T-helper 9 cell (primary cell): ENCODE measurements around the gene CD248.
"Not testable (repeated sequence)": the region's sequence is repeated elsewhere in the genome, so short reads cannot be mapped to it uniquely, and the experiment has no call there.

ENCODE experiments used
- DNase-seq: peaks from one replicate; pipeline ENCODE4 v3.0.0-alpha.2; 2020
- total RNA-seq, 2 donors: gene quantifications; one replicate each; lab custom pipeline; 2026; lab: John Stamatoyannopoulos, UW

The CD248 gene, protein sequence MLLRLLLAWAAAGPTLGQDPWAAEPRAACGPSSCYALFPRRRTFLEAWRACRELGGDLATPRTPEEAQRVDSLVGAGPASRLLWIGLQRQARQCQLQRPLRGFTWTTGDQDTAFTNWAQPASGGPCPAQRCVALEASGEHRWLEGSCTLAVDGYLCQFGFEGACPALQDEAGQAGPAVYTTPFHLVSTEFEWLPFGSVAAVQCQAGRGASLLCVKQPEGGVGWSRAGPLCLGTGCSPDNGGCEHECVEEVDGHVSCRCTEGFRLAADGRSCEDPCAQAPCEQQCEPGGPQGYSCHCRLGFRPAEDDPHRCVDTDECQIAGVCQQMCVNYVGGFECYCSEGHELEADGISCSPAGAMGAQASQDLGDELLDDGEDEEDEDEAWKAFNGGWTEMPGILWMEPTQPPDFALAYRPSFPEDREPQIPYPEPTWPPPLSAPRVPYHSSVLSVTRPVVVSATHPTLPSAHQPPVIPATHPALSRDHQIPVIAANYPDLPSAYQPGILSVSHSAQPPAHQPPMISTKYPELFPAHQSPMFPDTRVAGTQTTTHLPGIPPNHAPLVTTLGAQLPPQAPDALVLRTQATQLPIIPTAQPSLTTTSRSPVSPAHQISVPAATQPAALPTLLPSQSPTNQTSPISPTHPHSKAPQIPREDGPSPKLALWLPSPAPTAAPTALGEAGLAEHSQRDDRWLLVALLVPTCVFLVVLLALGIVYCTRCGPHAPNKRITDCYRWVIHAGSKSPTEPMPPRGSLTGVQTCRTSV
- 0 to 0.07 reads per million in 2 donors for total RNA-seq

DNA sequence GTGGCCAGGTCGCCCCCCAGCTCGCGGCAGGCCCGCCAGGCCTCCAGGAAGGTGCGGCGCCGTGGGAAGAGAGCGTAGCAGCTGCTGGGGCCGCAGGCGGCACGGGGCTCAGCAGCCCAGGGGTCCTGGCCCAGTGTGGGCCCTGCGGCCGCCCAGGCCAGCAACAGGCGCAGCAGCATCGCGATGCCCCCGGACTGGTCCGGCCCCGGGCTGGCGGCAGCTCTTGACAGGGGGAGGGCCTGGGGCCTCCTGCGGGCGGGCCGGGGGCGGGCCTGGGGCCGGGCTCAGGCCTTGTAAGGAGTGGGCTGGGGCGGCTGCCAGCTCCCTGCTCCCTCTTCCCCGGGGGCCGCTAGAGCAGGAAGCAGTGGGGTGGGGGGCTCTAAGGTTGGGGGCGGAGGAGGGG lies at the start of gene CD248:
CD248 (minus strand) TSS at position 196 of the 403 bp plus-strand sequence; CDS start at position 179, 17 bp downstream.
- no peak for DNase-seq

DNA sequence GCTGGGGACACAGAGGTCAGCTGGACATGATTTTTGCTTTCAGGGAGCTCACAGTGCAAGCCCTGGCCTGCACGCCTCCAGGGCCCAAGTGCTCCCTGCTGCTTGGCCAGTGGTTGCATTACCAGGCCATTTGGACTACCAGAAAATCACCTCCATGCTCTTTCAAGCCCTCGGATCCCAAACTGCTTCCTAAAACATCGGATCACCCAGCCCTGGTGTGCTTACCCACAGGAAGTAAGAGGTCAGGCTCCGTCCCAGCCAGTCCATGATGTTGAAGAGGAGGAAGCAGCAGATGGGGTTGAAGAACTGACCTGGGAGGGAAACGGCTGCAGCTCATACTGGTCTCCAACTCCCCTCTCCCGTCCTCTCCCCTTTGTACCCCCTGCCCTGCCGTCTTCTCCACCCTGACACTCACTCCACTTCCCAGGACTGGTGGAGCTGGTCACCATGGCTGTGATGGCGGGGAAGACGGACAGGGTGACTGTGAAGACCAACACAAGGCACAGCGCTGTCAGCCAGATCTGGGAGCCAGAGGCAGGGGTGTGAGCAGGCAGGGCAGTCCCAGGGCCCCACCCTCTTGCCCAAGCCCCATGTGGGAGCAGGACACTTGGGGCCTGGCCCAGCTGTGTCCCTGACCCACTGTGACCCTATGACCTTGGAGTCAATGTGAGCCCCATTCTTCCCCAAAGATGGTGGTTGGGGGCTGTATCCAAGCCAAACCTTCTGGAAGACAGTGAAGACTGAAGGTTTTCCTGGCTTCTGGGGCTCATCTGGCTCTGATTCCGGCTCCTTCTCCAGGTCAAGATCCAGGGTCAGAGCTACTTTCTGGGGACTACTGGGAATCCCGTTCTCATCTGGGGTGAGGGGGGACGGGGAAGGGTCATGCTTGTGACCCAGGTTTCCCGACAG lies 49.1 kb upstream of the CD248 start:
- no peak for DNase-seq

DNA sequence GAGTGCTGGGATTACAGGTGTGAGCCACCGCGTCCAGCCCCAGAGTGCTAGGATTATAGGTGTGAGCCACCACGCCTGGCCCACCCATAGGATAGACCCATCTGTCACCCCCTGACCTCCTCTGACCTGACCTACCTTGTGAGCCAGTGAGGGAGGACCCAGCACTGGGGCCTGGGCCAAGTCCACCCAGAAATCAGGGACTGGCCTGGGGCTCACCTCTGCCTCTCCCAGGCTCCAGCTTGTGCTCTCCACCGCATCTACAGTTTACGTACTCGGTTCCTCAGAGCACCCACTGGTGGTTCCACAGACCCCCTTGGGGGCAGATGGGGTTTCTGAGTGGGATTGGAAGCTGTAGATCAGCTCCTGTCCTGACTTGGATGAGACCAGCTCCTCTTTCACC lies 48.3 kb upstream of the CD248 start:
- DNase-seq: no peak

DNA sequence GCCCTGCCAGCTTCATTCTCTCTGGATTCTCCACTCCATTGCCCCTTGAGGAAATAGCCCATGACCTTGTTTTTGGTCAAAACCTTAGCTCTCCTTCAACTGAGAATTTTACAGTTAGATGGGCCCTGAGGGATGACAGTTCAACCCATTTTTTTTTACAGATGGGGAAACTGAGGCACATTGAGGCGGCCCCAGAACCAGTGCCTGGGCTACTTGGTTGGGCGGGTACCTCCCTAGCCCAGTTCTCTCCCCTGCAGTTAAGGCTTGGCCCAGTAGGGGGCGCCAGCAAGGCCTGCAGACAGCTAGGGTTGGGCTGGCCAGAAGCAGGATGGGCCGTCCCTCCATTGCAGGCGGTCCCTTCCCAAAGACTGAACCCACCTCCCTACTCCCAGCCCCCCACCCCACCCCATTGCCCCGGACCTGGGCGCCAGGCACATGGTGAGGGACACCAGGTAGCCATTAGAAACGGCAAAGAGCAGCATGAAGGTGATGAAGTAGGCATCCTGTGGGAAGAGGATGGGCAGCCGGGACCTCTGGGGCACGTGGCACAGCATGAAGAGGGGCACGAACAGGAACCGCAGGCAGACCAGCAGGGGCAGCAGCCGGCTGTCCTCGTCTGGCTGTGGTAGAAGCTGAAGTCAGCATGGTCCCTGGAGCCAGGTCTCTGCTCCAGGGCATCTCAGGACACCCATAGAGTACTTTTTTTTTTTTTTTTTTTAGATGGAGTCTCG lies 47.1 kb upstream of the CD248 start:
- peak; percentile 67 for DNase-seq

DNA sequence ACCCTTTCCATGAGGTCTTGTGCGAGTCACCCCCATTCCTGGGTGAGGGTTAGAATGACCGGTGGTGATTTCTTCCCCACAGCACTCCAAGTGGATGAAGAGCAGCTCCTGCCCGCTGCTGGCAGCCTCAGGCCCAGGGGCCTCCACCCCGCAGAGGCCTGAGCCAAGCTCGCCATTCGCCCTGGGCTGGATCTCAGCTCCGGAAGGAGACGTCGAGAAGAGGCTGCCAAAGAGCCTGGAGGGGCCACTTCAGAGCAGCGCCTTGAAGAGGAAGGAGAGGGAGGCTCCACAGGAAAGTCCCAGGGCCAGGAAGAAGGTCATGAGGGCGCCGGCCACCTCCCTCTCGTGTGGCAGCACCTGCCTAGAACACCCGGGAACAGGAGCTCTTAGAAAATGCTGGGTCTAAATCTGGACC lies 46.4 kb upstream of the CD248 start:
- DNase-seq: no peak

DNA sequence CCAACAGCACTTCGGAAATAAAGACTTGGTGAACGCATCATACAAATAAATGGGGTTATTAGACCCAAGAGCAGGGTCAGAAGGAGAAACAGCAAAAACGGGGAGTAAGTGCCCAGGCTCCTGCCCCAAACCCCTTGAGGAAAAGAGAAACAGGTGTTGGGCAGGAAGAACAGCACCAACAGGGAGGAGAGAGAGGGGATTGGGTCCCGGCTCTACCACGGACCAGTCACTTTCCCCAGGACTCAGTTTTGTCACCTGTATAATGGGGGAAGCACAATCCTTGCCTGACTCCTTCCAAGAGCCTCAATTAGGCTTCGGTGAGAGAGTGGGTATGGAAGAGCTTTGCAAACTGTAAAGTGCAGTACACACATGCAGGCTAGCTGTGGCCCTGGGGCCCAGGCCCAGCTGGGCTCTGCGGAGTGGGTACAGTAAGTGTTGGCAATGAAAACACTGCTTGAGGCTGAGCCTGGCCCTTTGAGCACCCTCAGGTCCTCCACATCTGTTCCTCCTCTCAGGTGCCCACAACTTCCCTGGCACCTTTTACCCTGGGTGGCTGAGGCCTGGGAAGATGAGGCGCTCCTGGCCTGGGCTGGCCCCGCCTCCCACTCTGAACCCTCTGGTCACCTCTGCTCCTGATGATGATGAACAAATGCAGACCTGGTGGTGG lies 45.8 kb upstream of the CD248 start:
- DNase-seq: no peak

DNA sequence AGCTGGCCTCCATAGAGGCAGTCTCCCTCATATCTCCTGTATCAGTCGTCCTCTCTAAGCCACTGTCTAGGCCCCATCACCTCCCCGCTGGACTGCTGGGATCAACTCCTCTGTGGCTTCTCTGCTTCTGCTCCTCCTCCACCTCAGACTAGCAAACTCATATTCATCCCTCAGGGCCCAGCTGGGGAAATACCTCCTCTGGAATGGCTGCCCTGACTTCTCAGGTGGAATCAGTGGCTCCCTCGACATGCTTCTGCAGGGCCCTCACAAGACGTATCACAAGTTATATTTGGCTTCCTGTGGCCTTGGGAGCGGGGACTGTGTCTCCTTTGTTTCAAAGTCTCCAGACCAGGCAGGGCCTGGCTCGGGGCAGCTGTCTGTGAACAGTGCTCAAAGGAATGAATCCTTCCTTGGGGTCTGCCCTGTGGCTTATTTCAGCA lies 44.7 kb upstream of the CD248 start:
- no peak for DNase-seq

DNA sequence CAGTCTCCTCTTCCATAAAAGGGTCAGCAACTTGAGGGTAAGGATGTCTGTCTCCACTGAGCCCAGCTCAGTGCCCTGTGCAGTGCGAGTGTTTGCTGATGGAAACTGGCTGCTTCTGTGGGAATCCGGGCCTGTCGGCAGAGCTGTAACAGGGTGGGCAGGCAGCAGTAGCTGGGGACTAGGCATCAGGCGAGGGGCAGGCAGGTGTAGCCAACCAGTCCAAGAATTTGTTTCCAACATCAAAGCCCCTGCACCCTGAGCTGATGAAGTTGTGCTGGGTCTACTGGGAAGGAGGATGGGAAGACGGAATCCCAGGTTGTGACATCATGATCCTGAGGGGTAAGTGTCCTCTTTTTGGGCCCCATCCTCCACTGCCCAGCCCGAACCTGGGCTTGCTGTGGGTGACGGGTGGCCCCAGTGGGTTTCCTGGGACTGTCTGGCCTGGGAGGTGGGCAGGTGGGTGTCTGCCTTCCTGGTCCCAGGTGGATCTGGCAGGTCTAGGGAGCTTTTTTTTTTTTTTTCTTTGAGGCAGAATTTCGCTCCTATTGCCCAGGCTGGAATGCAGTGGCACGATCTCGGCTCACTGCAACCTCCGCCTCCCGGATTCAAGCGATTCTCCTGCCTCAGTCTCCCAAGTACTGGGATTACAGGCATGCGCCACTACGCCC lies 43.7 kb upstream of the CD248 start:
- DNase-seq: no peak

DNA sequence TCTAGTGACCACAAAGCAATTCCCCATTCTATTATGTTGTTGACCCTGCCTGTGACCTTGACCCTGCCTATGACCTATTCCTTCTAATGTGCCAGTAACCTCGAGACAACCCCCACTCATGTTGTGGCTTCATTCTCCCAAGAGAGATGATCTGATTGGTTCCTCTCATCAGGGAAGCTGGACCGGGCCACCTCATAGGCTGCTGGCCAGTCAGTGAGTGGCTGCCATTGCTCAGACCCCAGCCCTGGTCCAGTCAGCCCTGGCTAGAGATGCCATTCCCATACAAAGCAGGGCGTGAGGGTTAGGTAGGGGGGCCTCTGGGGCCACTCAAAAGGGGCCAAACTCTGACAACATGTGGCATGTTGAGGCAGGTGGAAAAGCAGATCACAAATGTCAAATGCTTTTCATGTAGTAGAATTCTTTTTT lies 42.8 kb upstream of the CD248 start:
- no peak for DNase-seq

DNA sequence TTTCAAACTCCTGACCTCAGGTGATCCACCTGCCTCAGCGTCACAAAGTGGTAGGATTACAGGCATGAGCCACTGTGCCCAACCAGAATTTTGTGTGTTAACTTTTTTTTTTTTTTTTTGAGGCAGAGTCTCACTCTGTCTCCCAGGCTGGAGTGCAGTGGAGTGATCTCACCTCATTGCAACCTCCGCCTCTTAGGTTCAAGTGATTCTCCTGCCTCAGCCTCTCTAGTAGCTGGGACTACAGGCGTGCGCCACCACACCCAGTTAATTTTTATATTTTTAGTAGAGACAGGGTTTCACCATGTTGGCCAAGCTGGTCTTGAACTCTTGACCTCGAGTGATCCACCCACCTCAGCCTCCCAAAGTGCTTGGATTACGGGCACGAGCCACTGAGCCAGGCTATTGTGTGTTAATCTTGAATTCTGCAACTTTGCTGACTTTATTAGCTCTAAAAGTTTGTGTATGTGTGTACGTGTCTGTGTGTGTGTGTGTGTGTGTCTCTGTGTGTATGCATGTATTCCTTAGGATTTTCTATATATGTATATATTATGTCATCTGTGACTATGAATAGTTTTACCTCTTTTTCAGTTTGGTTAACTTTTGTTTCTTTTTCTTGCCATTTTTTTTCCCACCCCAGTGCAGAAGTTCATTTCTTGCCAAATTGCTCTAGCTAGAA lies 33.9 kb upstream of the CD248 start:
- not testable (repeated sequence) for DNase-seq

DNA sequence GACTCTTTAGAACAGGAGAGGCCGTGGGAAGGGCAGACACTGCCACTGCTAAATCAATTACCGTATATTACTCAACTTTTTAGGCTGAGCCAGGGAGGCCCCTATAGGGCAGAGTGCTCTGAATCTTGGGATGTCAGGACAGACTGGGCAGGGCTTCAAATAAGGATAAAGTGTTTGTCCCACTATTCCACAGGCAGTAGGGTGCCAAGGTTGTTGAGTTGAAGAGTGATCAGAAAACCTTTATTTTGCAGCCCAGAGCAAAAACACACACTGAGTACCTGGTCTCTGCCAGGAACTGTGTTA lies 32.2 kb upstream of the CD248 start:
- no peak for DNase-seq

DNA sequence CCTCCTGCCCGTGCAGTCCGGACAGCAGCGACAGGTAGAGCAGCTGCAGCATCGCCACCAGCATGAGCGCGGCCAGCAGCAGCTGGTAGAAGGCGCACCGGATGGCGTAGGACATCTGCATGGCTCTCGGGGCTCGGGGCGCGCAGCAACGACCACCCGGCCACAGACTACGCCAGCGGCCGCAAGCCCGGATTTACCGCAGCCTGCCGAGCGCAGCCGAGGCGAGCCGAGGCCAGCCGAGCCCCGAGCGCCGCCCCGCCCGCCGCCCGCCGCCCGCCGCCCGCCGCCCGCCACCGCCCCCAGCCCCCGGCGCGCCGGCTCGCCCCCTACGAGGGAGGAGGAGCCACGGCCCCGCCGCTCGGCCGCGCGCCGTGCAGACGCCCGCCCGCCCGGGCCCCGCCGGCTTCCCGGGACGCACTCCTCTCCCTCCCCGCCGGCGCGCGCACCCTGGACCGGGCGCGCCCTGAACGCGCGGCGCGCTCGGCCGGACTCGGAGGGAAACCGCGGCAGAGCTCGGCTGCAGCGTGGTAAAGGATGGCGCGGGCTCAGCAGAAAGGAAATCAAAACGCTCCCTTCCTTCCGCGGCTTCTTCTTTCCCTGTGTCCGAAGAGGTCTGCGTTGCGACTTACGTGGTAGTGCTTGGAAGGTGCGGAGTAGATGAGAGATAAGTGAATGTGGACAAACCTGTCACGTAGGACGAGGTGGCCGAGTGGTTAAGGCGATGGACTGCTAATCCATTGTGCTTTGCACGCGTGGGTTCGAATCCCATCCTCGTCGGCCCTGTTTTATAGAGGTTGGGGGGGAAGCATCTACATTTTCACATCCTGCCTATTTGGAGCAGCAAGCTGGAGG lies 30.8 kb upstream of the CD248 start, which contains the start of gene B4GAT1:
B4GAT1 (minus strand) TSS at position 205 of the 852 bp plus-strand sequence; CDS start at position 121, 84 bp downstream.
- peak; percentile 63 for DNase-seq

DNA sequence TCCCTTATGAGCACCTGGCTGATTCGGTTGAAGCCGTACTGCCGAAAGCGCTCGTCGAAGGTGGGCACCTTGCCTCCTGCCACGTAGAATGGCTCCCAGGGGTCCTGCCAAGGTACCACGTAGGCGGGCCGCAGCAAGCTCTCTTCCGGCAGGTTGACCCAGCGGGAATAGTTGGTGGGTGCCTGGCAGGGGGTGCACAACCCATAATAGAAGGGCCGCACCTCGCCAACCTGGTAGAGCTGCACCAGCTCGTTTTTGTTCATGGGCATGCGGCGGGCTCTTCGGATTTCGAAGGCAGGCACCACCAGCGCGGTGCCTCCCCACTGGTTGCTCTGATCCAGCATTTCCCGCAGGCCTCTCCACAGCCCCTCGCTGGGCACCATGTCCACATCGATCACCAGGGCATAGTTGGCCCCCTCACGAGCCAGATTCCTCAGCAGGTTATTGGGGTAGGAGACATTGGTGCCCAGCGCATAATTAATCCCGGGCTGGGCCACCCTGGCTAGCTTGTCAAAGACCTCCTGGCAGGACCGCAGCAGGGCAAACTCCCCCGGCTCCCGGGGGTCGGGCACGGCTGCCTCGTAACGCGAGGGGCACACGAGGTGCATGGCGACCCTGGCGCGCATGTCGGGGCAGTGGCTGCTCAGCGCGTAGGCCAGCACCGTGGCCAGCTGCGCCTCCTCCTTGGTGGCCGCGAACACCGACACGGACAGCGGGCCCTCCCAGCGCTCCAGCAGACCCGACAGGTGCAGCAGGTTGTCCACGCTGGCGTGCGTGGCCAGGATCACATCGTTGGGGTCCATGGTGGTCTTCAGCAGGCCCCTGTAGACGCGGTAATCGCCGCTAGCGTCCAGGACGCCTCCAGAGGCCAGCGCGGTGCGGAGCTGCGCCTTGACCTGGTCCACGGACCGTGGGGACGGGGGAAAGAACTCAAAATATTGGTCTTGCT lies 29.9 kb upstream of the CD248 start:
- DNase-seq: no peak

DNA sequence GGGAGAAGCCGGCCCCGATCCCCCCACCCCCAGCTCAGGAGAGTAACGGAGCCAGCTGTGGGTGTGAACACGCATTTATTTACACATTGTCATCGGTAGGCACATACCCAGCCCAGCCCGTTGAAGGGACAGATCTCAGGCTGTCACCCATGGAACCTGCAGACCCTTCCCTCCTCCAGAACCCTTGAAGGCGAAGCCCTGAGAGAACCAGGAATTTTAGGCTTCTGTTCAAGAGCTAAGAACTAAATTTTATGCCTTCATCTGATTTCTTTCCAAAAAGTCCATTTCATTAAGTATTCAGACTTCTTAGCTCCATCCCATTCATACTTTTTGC lies 28.4 kb upstream of the CD248 start:
- DNase-seq: no peak

DNA sequence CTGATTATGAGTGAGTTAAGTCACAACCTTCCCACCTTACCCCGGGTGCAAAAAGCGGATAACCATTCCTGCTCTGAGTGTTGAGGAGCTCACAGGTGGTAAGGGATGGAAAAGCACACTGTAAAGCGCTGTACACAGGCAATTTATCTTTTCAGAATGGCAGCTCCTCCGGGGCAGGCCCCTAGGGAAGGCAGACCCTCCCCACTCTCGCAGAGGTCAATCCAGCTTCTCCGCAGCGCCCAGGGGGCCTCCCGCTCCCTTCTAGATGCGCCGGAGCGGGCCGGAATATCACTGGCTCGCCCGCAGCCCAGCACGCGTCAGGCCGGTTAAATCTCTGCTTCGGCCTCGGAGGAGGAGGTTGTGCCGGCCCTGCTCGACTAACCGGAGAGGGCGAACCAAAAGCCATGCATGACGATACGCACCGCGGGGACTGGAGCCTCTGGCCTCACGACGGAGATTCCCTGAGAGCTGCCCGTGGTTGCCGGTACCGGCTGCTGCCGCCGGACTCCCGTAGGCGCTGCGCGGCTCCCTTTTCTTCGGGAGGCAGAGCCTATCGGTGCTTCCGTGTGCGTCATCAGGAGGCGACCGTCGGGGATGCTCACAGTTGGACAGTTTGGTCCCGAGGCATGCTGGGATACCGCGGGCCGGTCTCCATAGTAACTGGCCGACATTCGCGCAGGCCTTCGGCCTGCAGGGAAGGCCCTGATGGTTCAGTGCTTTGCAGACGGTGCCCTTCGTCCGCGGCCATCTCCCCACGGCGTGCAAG lies 27.9 kb upstream of the CD248 start, which contains the start of gene BRMS1:
BRMS1 (minus strand) TSS at position 555 of the 766 bp plus-strand sequence. CDS start 2,870 bp downstream, outside the sequence.
- peak; percentile 97 for DNase-seq

DNA sequence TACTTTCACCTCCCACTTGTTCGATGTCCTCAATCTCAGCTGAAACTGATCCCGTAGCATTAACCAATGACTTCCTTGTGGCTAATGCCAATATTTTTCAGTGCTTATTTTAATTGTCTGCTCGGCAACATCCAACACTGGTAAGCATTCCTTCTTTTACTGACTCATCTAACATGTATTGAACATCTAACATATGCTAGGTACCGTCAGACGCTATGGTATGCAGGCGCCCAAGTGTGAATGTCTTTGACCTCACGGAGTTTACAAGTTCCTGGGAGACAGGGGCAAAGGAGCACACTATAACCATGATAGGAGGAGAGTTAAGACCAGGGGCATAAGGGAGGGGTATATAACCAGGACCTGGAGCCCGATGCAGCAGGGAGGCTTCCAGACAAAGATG lies 26.3 kb upstream of the CD248 start:
- no peak for DNase-seq

DNA sequence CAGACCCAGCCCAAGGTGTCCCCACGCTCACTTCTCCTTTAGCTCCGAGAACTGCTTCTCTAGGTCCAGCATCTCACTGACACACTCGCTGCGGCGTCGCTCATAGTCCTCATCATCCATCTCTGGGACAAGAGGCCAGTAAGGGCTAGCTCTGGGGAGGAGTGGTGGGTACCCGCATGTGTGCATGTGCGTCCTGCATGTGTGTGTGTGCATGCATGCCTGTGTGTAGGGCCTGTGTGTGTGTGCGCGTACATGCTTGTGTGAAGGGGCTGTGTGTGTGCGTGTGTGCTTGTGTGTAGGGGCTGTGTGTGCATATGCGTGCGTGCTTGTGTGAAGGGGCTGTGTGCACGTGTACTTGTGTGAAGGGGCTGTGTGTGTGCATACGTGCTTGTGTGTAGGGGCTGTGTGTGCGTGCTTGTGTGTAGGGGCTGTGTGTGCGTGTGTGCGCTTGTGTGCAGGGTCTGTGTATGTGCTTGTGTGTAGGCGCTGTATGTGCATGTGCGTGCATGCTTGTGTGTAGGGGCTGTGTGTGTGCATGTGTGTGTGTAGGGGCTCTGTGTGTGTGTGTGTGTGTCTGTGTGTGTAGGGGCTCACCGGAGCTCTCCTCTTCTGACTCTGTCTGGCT lies 24.8 kb upstream of the CD248 start:
- DNase-seq: no peak
